IPS-NIHi11 (cell line): Measurements from ENCODE around the gene AJM1.
A peak's percentile ranks its signal among the peaks of the same experiment; 100 is the strongest.

Experiments used
- DNase-seq: peaks from one replicate; pipeline ENCODE4 v3.0.0; 2012; ENCODE audit warnings: mixed read lengths, low spot score

AJM1 gene

DNA sequence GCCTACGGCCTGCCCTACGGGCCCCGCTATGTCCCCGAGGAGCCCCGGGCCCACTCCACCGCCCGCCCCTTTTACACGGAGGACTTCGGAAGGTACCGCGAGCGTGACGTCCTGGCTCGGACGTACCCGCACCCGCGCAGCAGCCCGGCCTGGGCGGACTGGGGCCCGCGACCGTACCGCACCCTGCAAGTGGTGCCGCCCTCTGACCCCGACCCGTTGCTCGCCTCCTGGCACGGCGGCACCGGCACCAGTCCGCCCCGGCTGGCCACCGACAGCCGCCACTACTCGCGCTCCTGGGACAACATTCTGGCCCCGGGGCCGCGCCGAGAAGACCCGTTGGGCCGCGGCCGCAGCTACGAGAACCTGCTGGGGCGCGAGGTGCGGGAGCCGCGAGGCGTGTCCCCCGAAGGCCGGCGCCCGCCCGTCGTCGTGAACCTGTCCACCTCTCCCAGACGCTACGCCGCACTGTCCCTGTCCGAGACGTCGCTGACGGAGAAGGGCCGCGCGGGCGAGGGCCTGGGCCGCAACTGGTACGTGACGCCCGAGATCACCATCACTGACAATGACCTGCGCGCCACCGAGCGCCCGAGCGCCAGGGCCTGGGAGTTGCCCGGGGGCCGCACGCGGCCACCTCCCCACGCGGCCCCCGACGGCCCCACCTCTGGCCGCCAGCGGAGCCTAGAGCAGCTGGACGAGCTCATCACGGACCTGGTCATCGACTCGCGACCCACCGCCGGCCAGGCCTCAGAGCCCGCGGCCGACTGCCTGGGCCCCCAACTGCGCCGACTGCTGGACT, 3.4 kb downstream of the AJM1 start:
- no peak for DNase-seq

DNA sequence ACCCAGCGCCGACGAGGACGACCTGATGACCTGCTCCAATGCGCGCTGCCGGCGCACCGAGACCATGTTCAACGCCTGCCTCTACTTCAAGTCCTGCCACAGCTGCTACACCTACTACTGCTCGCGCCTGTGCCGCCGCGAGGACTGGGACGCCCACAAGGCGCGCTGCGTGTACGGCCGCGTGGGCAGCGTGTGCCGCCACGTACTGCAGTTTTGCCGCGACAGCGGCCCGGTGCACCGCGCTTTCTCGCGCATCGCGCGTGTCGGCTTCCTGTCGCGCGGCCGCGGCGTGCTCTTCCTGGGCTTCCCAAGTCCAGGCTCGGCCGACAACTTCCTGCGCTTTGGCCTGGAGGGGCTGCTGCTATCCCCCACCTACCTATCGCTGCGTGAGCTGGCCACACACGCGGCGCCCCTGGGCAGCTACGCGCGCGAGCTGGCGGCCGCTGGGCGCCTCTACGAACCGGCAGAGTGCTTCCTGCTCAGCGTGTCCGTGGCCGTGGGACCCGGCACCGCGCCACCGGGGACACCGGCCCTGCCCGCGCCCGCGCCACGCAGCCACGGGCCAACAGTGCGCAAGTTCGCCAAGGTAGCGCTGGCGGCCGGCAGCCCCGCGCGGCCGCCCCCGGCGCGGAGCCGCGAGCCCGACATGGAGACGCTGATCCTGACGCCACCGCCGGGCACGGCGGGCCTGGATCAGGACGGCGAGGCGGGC, 4.3 kb downstream of the AJM1 start:
- no peak for DNase-seq

DNA sequence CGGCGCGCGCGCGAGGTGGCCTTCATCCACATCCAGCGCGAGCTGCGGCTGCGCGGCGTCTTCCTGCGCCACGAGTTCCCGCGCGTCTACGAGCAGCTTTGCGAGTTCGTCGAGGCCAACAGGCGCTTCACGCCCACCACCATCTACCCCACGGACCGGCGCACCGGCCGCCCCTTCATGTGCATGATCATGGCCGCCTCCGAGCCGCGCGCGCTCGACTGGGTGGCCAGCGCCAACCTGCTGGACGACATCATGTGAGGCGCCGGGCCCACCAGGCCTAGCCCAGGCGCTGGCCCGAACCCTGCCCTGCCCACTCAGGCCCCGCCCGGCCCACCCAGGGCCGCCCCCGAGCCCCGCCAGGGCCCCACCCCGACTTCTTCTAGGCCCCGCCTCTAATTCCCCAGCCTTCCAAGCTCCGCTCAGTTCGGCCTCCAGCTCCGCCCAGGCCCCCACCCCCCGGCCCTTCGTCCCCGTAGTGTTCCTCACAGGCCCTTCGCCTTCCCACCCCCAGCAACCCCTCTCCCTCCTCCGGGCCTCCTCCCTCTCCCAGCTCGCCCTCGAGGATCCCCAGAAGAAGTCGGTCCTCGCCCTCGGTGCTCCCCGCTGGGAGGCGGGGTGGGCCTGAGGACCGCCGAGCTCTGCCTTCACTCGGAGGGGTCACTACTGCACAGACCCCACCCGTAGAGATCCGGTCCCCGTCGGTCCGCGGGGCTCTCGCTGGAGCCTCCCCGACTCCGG, 5.0 kb downstream of the AJM1 start:
- peak; percentile 72 for DNase-seq

DNA sequence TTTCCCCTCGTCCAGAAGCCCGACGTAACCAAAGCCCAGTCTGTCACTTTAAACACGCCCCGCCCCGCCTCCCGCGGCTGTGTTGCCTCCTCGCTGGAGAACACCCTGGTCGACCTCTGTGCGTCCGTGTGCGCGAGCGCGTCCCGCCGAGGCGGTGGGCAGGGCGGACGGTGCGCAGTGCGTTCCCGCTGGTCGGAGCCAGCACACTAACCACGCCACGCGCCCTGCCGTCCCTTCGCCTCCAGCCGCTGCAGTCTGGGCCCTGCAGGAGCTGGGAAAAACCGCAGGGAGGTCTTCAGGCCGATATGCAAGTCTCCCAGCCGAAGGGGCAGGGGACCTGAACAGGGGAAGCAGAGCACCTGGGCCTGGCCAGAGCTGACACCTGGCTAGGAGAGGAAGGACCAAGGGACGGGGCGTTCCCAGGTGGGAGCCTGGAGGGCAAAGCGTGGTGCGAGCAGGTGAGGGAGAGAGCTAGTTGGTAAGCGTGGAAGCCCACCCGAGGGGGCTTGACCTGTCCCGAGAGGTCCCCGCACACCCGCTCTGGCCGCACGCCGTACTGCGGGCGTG, 5.6 kb downstream of the AJM1 start:
- DNase-seq, result no peak

DNA sequence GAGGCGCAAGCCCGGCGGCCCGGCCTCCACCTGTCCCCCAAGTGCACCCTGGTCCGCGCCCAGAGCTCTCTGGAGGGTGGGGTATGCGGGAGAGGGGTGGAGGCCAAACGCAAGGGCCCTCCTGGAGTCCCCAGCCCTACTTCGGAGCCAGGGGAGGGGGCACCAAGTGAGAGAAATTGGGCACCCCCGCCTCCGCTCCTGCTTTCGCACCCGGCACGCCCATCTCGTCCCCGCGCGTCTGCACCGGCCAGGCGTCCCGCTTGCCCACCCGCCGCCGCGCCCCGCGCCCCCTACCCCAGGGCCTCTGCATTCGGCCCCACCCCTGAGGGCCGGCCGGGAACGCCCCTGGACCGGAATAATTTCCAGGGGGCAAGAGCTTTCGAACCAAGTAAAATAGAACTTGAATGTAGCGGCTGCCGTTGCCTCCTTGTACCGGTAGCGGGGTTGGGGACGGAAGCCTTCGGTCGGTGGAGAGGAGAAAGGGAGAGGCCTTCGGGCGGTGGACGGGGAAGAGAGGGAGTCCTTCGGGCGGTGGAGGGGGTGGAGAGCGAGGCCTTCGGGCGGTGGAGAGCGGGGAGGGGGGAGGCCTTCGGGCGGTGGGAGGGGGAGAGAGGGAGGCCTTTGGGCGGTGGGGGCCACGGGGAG, 6.2 kb downstream of the AJM1 start:
- DNase-seq, result peak; percentile 60

DNA sequence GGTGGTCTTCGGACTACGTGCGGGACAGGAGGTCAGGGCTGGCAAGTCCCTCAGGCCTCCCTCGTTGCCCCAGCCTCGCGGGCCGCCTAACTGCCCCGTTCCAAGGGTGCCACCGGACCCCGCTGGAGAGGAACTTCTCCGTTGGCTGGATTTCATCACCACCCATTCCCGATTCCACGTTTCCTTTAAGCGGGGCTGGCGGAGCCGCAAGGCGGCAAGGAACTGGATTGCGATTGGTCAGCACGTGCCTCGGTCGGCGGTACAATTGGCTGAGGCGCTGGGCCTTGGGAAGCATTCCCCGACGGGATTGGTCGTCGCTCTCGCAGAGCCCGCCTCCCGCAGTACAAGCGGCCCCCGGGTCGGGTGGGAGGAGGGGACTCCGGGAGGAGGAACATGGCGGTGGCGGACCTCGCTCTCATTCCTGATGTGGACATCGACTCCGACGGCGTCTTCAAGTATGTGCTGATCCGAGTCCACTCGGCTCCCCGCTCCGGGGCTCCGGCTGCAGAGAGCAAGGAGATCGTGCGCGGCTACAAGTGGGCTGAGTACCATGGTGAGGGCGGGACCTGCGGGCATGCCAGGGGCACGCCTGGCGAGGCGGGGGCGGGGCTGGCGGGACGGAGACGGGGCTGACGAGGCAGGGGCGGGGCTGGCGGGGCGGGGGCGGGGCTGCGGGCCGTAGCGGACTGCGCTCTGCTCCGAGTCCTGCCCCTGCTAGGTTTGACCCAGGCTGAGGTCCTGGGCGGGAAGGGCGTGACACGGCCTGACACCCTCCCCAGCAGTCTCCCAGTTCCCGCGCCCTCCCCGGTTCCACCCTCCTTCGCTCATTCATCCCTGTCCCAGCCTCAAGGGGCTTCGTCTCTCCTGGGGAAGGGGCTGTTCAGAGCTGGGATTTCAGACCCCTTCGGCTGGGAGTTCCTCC, 7.0 kb downstream of the AJM1 start, which contains the start of gene PHPT1:
PHPT1 (plus strand) TSS at position 372 of the 922 bp plus-strand sequence; CDS start at position 394, 22 bp downstream.
- DNase-seq, result peak; percentile 95

DNA sequence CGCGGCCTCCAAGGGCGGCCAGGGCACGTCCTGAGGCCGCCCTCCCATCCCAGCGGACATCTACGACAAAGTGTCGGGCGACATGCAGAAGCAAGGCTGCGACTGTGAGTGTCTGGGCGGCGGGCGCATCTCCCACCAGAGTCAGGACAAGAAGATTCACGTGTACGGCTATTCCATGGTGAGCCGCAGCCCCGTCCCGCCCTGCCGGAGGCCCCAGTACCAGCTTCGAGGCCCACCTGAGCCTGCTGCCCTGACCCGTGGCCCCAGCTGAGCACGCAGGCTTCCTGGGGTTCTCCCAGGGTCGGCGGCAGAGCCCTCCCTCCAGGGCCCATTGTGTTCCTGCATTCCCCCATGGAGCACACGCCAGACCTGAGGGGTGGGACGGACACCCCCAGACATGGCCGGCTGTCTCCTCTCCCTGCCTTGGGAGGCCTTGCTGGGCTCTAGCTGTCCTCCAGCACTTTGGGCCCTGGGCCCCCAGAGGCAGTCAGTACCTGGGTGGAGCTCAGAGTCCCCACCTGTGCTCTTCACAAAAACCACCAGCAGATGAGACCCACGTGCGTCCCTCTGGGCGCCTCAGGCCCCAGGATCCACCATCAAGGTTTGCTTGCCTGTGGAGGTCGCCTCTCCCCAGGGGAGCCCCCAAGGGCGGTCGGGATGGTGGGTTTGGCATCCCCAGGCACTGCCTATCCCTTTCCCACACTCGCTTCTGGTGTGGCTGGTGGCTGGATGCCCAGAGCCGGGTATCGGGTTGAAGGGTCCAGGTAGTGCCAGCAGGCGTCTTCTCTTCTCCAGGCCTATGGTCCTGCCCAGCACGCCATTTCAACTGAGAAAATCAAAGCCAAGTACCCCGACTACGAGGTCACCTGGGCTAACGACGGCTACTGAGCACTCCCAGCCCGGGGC, 7.9 kb downstream of the AJM1 start:
- DNase-seq, result no peak

DNA sequence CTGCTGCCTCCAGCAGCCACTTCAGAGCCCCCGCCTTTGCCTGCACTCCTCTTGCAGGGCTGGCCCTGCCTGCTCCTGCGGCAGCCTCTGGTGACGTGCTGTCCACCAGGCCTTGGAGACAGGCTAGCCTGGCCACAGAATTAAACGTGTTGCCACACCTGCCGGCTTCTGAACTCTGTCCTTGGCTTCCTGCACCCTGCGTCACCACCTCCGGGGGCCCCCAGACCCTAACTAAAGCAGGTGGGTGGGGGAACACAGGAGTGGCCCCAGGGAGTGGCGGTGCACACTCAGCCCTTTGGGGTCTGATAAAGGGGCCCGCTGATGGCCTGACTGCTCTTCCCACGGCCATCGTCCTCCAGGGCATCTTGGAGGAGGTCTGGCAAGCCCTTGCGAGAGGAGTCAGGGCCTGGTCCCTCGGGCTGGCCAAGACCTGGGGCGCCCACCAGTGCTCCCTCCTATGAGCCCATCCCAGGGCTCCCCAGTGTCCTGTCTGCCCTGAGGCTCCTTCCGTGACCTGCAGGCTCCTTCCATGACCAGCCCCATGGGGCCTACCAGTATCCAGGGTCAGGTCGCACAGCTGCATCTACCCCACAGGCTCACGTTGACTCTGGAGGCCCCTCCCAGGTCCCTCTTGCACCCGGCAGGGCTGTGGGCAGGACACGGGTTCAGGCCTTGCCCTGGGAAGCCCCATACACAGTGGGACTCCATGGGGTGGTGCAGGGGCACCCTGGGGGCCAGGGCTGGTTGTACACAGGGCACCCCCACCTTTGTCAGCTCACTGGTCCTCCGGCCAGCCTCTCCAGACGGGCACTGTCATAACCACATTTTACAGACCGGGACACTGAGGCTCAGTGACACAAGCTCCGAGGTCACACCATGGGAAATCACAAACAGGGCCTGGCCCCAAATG, 8.8 kb downstream of the AJM1 start:
- no peak for DNase-seq

DNA sequence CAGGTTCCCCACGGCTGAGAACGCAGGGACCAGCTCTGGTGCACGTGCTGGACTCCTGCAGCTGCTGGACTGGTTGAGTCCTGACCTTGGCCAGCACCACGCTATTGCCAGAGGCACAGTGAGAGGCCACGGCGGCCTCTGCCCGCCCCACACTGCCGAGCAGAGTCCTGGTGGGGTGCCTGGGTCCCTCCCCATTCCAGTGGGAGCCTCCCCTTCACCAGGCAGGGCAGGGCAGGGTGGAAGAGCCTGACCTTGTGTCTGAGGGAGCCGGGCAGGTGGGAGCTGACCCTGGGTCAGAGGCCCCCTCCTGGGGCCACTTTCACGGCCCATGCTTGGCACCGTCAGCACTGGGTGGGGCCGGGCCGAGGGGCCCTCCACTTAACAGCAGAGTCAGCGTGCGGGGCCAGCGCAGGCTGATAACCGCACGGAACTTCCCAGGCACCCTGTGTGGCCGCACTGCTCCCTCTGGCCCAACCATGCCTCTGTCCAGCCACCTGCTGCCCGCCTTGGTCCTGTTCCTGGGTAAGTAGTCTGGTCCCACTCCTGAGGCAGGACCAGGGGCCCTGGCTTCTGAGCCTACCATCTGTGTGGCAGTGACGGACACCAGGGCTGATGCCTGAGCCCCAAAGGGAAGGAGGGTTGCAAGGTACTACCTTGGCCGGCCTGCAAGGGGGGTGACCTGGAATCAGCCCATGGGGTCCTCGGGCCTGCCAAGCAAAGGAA, 9.8 kb downstream of the AJM1 start, which contains the start of gene MAMDC4:
MAMDC4 (plus strand) TSS at position 406 of the 723 bp plus-strand sequence; CDS start at position 477, 71 bp downstream.
- no peak for DNase-seq

DNA sequence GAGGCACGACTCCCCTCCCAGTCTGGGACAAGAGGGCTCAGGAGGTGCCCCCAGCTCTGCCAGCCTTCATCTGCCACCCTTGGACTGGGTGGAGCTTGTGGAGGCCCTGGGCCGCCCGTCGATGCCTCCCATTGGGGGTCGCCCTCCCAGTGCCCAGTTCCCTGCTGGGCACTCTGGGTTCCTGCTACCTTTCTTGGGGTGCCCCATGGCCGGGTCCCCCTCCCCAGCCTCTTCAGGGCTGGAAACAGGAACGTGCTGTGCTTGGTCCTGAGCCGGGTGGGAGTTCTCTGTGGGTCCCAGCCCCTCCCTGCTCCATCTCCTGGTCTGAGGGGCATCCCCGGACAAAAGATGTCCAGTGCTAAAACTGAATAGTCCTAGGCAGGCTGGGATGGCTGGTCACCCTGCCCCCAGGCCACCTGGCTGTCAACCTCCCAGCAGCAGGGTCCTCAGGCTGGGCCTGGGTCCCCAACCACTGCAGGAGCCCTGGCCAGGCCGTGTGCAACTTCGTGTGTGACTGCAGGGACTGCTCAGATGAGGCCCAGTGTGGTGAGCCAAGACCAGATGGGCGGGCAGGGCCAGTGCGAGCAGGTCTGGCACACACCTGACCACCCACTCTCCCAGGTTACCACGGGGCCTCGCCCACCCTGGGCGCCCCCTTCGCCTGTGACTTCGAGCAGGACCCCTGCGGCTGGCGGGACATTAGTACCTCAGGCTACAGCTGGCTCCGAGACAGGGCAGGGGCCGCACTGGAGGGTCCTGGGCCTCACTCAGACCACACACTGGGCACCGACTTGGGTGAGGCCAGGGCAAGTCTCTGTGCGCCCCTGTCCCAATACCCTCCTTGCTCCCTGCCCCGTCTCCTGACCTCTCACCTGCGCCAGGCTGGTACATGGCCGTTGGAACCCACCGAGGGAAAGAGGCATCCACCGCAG, 10.7 kb downstream of the AJM1 start:
- DNase-seq, result no peak

DNA sequence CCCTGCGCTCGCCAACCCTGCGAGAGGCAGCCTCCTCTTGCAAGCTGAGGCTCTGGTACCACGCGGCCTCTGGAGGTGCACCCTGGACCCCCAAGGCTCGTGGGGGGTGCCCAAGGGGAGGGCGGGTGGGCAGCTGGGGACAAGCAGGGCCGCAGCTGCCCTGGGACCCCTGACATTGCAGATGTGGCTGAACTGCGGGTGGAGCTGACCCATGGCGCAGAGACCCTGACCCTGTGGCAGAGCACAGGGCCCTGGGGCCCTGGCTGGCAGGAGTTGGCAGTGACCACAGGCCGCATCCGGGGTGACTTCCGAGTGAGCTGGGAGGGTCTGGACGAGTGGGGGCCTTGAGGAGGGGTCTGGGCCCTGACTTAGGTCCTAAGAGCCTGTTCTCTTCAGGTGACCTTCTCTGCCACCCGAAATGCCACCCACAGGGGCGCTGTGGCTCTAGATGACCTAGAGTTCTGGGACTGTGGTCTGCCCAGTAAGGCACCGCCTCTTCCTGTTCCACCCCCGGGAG, 11.4 kb downstream of the AJM1 start:
- no peak for DNase-seq

DNA sequence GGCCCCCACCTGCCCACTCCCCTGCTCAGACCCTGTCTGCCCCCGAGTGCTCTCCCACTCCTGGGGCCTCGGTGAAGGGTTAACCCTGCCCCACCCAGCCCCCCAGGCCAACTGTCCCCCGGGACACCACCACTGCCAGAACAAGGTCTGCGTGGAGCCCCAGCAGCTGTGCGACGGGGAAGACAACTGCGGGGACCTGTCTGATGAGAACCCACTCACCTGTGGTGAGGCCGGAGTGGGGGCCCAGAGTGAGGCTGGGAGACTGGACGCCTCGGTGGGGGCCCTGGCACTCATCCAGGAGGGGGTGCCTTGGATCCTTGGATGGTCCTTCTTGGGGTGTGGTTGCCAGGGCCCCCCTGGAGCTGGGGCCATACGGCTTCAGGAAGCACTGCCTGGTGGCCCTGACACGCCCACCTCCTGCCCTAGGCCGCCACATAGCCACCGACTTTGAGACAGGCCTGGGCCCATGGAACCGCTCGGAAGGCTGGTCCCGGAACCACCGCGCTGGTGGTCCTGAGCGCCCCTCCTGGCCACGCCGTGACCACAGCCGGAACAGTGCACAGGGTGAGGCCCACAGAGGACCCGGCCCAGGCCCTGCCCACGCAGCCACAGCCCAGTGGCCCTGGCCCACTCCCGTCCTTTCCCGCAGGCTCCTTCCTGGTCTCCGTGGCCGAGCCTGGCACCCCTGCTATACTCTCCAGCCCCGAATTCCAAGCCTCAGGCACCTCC, 12.0 kb downstream of the AJM1 start:
- no peak for DNase-seq

DNA sequence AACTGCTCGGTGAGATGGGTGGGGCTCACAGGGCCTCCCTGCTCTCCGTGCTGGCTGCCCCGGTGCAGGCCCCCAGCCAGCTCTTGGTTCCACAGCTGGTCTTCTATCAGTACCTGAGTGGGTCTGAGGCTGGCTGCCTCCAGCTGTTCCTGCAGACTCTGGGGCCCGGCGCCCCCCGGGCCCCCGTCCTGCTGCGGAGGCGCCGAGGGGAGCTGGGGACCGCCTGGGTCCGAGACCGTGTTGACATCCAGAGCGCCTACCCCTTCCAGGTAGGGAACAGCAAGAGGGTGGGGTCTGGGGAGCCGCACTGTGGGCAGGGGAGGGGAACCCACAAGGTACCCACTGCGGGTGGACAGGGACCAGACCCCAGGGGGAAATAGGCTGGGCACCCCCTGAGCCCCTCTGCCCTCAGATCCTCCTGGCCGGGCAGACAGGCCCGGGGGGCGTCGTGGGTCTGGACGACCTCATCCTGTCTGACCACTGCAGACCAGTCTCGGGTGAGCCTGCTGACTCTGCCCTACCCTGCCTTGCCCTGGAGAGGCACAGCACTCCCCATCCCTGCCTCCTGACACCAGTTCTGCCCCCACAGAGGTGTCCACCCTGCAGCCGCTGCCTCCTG, 12.7 kb downstream of the AJM1 start:
- DNase-seq, result no peak

DNA sequence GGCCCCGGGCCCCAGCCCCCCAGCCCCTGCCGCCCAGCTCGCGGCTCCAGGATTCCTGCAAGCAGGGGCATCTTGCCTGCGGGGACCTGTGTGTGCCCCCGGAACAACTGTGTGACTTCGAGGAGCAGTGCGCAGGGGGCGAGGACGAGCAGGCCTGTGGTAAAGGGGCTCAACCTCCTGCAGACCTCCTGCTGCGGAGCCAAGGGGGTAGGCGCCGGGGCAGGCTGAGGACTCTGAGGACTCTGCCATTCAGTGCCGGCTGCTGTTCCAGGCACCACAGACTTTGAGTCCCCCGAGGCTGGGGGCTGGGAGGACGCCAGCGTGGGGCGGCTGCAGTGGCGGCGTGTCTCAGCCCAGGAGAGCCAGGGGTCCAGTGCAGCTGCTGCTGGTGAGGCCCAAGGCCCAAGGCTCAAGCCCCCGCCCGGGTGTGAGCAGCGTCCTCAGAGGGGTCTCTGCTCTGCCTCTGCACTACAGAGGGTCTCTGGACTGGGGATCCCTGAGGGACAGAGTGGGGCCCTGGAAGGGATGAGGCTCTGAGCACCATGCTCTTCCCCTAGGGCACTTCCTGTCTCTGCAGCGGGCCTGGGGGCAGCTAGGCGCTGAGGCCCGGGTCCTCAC, 13.3 kb downstream of the AJM1 start:
- no peak for DNase-seq

DNA sequence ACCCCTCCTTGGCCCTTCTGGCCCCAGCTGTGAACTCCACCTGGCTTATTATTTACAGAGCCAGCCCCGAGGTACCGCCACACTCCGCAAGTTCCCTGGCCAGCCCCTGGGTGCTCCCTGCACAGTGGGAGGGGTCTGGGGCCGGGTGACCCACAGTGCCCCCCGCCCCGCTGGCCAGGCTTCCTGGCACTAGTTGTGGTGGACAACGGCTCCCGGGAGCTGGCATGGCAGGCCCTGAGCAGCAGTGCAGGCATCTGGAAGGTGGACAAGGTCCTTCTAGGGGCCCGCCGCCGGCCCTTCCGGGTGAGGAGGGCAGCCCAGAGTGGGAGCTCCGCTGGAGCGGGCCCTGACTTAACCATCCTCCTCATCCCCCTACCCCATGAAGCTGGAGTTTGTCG, 13.8 kb downstream of the AJM1 start:
- no peak for DNase-seq
